Stimulated activated naive CD8-positive, alpha-beta T cell treated with anti-CD3 and anti-CD28 coated beads, Interleukin-15, amount 100 ng/mL, for 72 hours (primary cell): ENCODE data around the gene CLPTM1L.

Experiments used
- ATAC-seq: fragments of 150-1000 bp; cut with Tn5 transposase; 2 replicates; pipeline ENCODE4 v1.10.0; 2021; ENCODE audit warnings: mild to moderate bottlenecking, moderate library complexity
- DNase-seq, 2 donors: peaks; one replicate each; pipeline ENCODE4 v3.0.0; 2021 to 2022
- H3K27ac Mint-ChIP-seq, 2 donors: one replicate each; pipeline ENCODE4 v1.8.0; 2022; ENCODE audit warnings: mild to moderate bottlenecking in 2 of 2, mixed read lengths in 2 of 2, moderate library complexity in 2 of 2
- H3K27me3 Mint-ChIP-seq: one replicate; pipeline ENCODE4 v1.8.0; 2022; ENCODE audit warnings: mixed read lengths
- H3K4me1 Mint-ChIP-seq: one replicate; pipeline ENCODE4 v1.8.0; 2022; ENCODE audit warnings: mild to moderate bottlenecking, mixed read lengths
- H3K4me3 Mint-ChIP-seq, 2 donors: one replicate each; pipeline ENCODE4 v1.8.0; 2022; ENCODE audit warnings: mild to moderate bottlenecking in 2 of 2, mixed read lengths in 2 of 2, moderate library complexity in 1 of 2
- H3K9me3 Mint-ChIP-seq, 2 donors: one replicate each; pipeline ENCODE4 v1.8.0; 2022; ENCODE audit warnings: mixed read lengths in 2 of 2

CLPTM1L gene

GRCh38 chr5:1344975-1345838, at the start of gene CLPTM1L:
Gene CLPTM1L (minus strand): TSS chr5:1345099. CDS start chr5:1344841, 258 bp downstream.
- Mint-ChIP-seq H3K27ac (peak within 1 kb of the TSS; percentile 71 to 87), H3K27me3 (no peaks in the 10 kb centered on the region), H3K4me3 (peak within 1 kb of the TSS; percentile 89 to 92), H3K4me1 (peaks cover 42% of the 10 kb centered on the region), H3K9me3 (no peaks in the 10 kb centered on the region)
- peak; percentile 97 for ATAC-seq
- DNase-seq = peak; percentile 87 to 88

GRCh38 chr5:1393571-1394501, 48.9 kb upstream of the CLPTM1L start:
- Mint-ChIP-seq H3K27ac (no peak overlapping the region), H3K4me1 (no peaks in the 10 kb centered on the region), H3K9me3 (no peaks in the 10 kb centered on the region), H3K27me3 (peaks cover 43% of the 10 kb centered on the region), H3K4me3 (no peak overlapping the region)
- DNase-seq = no peak
- no peak for ATAC-seq

- Mint-ChIP-seq H3K4me1 (no peaks in the 10 kb centered on the region), H3K27me3 (peaks cover 43% of the 10 kb centered on the region), H3K4me3 (no peak overlapping the region), H3K27ac (no peak overlapping the region), H3K9me3 (no peaks in the 10 kb centered on the region)
- ATAC-seq = no peak
- no peak for DNase-seq
Observed at GRCh38 chr5:1392801-1393565, 48.1 kb upstream of the CLPTM1L start.

- H3K27me3 Mint-ChIP-seq = peaks cover 41% of the 10 kb centered on the region
- H3K4me1 Mint-ChIP-seq = peaks cover 2% of the 10 kb centered on the region
- H3K27ac Mint-ChIP-seq = no peak overlapping the region
- no peaks in the 10 kb centered on the region for H3K9me3 Mint-ChIP-seq
- H3K4me3 Mint-ChIP-seq = no peak overlapping the region
- ATAC-seq (no peak), DNase-seq (no peak)
Observed at GRCh38 chr5:1392261-1392660, 47.4 kb upstream of the CLPTM1L start.

- no peaks in the 10 kb centered on the region for H3K9me3 Mint-ChIP-seq
- peaks cover 35% of the 10 kb centered on the region for H3K27me3 Mint-ChIP-seq
- ATAC-seq (no peak), DNase-seq (no peak)
- no peak overlapping the region for H3K4me3 Mint-ChIP-seq
- peaks cover 7% of the 10 kb centered on the region for H3K4me1 Mint-ChIP-seq
- H3K27ac Mint-ChIP-seq = no peak overlapping the region
Observed at GRCh38 chr5:1391691-1392090, 46.8 kb upstream of the CLPTM1L start.

- H3K27ac Mint-ChIP-seq = no peak overlapping the region
- no peak for DNase-seq
- peaks cover 12% of the 10 kb centered on the region for H3K4me1 Mint-ChIP-seq
- no peak for ATAC-seq
- H3K9me3 Mint-ChIP-seq = no peaks in the 10 kb centered on the region
- peaks cover 28% of the 10 kb centered on the region for H3K27me3 Mint-ChIP-seq
- H3K4me3 Mint-ChIP-seq = no peak overlapping the region
Observed at GRCh38 chr5:1390861-1391600, 46.1 kb upstream of the CLPTM1L start.

- DNase-seq (no peak), ATAC-seq (no peak)
- no peak overlapping the region for H3K27ac Mint-ChIP-seq
- H3K4me3 Mint-ChIP-seq = no peak overlapping the region
- H3K27me3 Mint-ChIP-seq = peaks cover 21% of the 10 kb centered on the region
- H3K4me1 Mint-ChIP-seq = peaks cover 16% of the 10 kb centered on the region
- H3K9me3 Mint-ChIP-seq = no peaks in the 10 kb centered on the region
Observed at GRCh38 chr5:1390333-1390732, 45.4 kb upstream of the CLPTM1L start.

GRCh38 chr5:1388383-1388967, 43.6 kb upstream of the CLPTM1L start:
- DNase-seq (no peak), ATAC-seq (no peak)
- H3K4me1 Mint-ChIP-seq = peaks cover 18% of the 10 kb centered on the region
- peaks cover 3% of the 10 kb centered on the region for H3K27me3 Mint-ChIP-seq
- no peak overlapping the region for H3K4me3 Mint-ChIP-seq
- H3K9me3 Mint-ChIP-seq = no peaks in the 10 kb centered on the region
- H3K27ac Mint-ChIP-seq = no peak overlapping the region

- ATAC-seq = no peak
- DNase-seq = no peak
- Mint-ChIP-seq H3K9me3 (no peaks in the 10 kb centered on the region), H3K27me3 (no peaks in the 10 kb centered on the region), H3K4me3 (no peak overlapping the region), H3K4me1 (peaks cover 18% of the 10 kb centered on the region), H3K27ac (no peak overlapping the region)
Observed at GRCh38 chr5:1387876-1388275, 43.0 kb upstream of the CLPTM1L start.

- Mint-ChIP-seq H3K4me1 (peaks cover 18% of the 10 kb centered on the region), H3K27ac (peak overlapping the region; percentile 89 to 95), H3K4me3 (peak overlapping the region; percentile 98), H3K27me3 (no peaks in the 10 kb centered on the region), H3K9me3 (no peaks in the 10 kb centered on the region)
- DNase-seq = no peak
- ATAC-seq = no peak
Observed at GRCh38 chr5:1387059-1387755, 42.3 kb upstream of the CLPTM1L start.

- Mint-ChIP-seq H3K4me1 (peaks cover 23% of the 10 kb centered on the region), H3K27me3 (peaks cover 4% of the 10 kb centered on the region), H3K27ac (peak overlapping the region; percentile 89 to 95), H3K9me3 (no peaks in the 10 kb centered on the region), H3K4me3 (peak overlapping the region; percentile 98)
- DNase-seq (peak; percentile 66 to 71), ATAC-seq (peak; percentile 77)
Observed at GRCh38 chr5:1386274-1386717, 41.4 kb upstream of the CLPTM1L start.

- H3K4me3 Mint-ChIP-seq = peak overlapping the region; percentile 98
- H3K9me3 Mint-ChIP-seq = no peaks in the 10 kb centered on the region
- H3K27ac Mint-ChIP-seq = peak overlapping the region; percentile 89 to 95
- peaks cover 7% of the 10 kb centered on the region for H3K27me3 Mint-ChIP-seq
- peak; percentile 77 to 82 for DNase-seq
- peak; percentile 94 for ATAC-seq
- peaks cover 30% of the 10 kb centered on the region for H3K4me1 Mint-ChIP-seq
Observed at GRCh38 chr5:1385395-1386273, 40.7 kb upstream of the CLPTM1L start.

GRCh38 chr5:1384521-1384920, 39.6 kb upstream of the CLPTM1L start:
- H3K27ac Mint-ChIP-seq = no peak overlapping the region
- DNase-seq (no peak), ATAC-seq (no peak)
- H3K27me3 Mint-ChIP-seq = peaks cover 7% of the 10 kb centered on the region
- no peak overlapping the region for H3K4me3 Mint-ChIP-seq
- H3K4me1 Mint-ChIP-seq = peaks cover 37% of the 10 kb centered on the region
- no peaks in the 10 kb centered on the region for H3K9me3 Mint-ChIP-seq
